Mesendoderm (in vitro differentiated cells): ENCODE results near the gene ACSS2.

Experiments used
- DNase-seq: peaks from one replicate; pipeline ENCODE4 v3.0.0; 2013
- H2AK5ac ChIP-seq: 2 replicates; pipeline ENCODE4 v1.6.1; 2013; ENCODE audit warnings: low read length, inconsistent platforms
- H2BK120ac ChIP-seq: 2 replicates; pipeline ENCODE4 v1.6.1; 2013; ENCODE audit warnings: low read depth, mild to moderate bottlenecking, low read length, moderate library complexity, mixed read lengths
- H2BK15ac ChIP-seq: replicated peaks from 2 replicates; pipeline ENCODE4 v1.6.1; 2013; ENCODE audit warnings: low read depth, mild to moderate bottlenecking, moderate library complexity
- H2BK5ac ChIP-seq: 2 replicates; pipeline ENCODE4 v1.6.1; 2013; ENCODE audit warnings: low read length, inconsistent platforms
- H3K18ac ChIP-seq: 2 replicates; pipeline ENCODE4 v1.6.1; 2013; ENCODE audit warnings: mild to moderate bottlenecking, low read length, mixed read lengths
- H3K23ac ChIP-seq: one replicate; pipeline ENCODE4 v1.6.1; 2013; ENCODE audit warnings: low read length
- H3K27ac ChIP-seq: 2 replicates; pipeline ENCODE4 v1.5.1; 2013; ENCODE audit warnings: low read depth, mild to moderate bottlenecking, inconsistent platforms, low read length, moderate library complexity
- H3K27me3 ChIP-seq: 2 replicates; pipeline ENCODE4 v1.6.1; 2013; ENCODE audit warnings: low read length, control low read depth, mild to moderate bottlenecking, inconsistent platforms; ENCODE audit not compliant: insufficient read depth, poor library complexity
- H3K36me3 ChIP-seq: 2 replicates; pipeline ENCODE4 v1.6.1; 2013; ENCODE audit warnings: low read length, inconsistent platforms; ENCODE audit not compliant: control insufficient read depth, insufficient read depth
- H3K4ac ChIP-seq: one replicate; pipeline ENCODE4 v1.6.1; 2013; ENCODE audit warnings: low read depth, mild to moderate bottlenecking, low read length, moderate library complexity
- H3K4me1 ChIP-seq: 2 replicates; pipeline ENCODE4 v1.6.1; 2013; ENCODE audit warnings: low read depth, low read length, inconsistent platforms; ENCODE audit not compliant: control insufficient read depth
- H3K4me2 ChIP-seq: 2 replicates; pipeline ENCODE4 v1.6.1; 2013; ENCODE audit warnings: low read length
- H3K4me3 ChIP-seq: 2 replicates; pipeline ENCODE4 v1.5.1; 2013; ENCODE audit warnings: mild to moderate bottlenecking, low read length
- H3K56ac ChIP-seq: one replicate; pipeline ENCODE4 v1.6.1; 2013; ENCODE audit warnings: low read length
- H3K79me1 ChIP-seq: 2 replicates; pipeline ENCODE4 v1.6.1; 2013; ENCODE audit warnings: low read length, inconsistent platforms
- H3K79me2 ChIP-seq: 2 replicates; pipeline ENCODE4 v1.6.1; 2013; ENCODE audit warnings: mild to moderate bottlenecking, low read length; ENCODE audit not compliant: control insufficient read depth, insufficient read depth
- H3K9ac ChIP-seq: 2 replicates; pipeline ENCODE4 v1.6.1; 2013; ENCODE audit warnings: low read length, inconsistent platforms
- H4K5ac ChIP-seq: one replicate; pipeline ENCODE4 v1.6.1; 2013; ENCODE audit warnings: low read length
- H4K8ac ChIP-seq: one replicate; pipeline ENCODE4 v1.6.1; 2013; ENCODE audit warnings: low read depth, mild to moderate bottlenecking, control low read depth, low read length, moderate library complexity
- WGBS: extraction: QIAGEN DNeasy Blood & Tissue Kit; methylation state at CpG from one replicate; pipeline ENCODE4 v1.1.7; 2013; ENCODE audit warnings: low lambda C conversion rate, missing lambda C conversion rate; ENCODE audit not compliant: insufficient coverage; ENCODE audit errors: extremely low coverage; 5-methylcytosine and 5-hydroxymethylcytosine counted together

The ACSS2 gene

DNA sequence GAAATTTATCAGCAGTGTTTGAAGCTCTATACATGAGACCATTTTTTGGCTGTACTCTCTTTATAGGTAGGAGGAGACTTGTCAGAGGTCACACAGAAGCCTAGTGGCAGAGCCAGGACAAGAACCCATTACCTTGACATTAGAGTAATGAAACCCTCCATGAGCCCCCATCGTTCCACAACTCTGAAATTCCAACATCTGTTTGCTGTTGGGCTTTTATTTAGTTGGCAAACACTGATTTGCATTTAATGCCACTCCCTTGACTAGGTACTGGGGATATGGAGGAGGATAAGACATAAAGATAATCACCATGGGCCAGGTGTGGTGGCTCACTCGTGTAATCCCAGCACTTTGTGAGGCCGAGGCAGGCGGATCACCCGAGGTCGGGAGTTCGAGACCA, 77.5 kb downstream of the ACSS2 start:
- H3K4me3 ChIP-seq: no peak overlapping the region
- no peak overlapping the region for H3K4me2 ChIP-seq
- no peaks in the 10 kb centered on the region for H3K27me3 ChIP-seq
- H2BK15ac ChIP-seq: no peak overlapping the region
- H3K23ac ChIP-seq: no peak overlapping the region
- H3K36me3 ChIP-seq: no peaks in the 10 kb centered on the region
- H3K4ac ChIP-seq: no peak overlapping the region
- no peaks in the 10 kb centered on the region for H3K79me2 ChIP-seq
- H2BK5ac ChIP-seq: no peak overlapping the region
- no CpG with 5 or more reads among the region's 7 CpGs for WGBS
- H2BK120ac ChIP-seq: no peak overlapping the region
- H4K8ac ChIP-seq: no peak overlapping the region
- H2AK5ac ChIP-seq: no peak overlapping the region
- H3K9ac ChIP-seq: no peak overlapping the region
- DNase-seq: no peak
- H4K5ac ChIP-seq: no peak overlapping the region
- H3K18ac ChIP-seq: no peak overlapping the region
- no peak overlapping the region for H3K56ac ChIP-seq
- peaks cover 2% of the 10 kb centered on the region for H3K4me1 ChIP-seq
- no peak overlapping the region for H3K27ac ChIP-seq
- no peaks in the 10 kb centered on the region for H3K79me1 ChIP-seq

DNA sequence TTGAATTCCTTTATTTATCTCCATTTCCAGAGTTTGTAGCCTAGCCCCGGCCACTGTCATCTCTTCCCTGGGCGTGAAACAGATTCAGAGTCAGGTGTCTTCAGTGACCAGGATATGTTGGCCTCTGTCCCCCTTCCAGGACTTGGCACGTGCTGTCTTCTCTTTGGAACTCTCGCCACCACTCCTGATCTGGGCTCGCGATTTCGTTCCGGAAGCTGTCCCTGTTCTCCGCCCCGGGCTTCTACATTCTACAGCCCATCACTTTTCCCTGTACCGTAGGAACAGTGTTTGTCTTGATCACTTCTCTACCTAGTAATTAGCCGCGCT, 78.5 kb downstream of the ACSS2 start:
- H2BK15ac ChIP-seq: no peak overlapping the region
- H3K27me3 ChIP-seq: no peaks in the 10 kb centered on the region
- no CpG with 5 or more reads among the region's 13 CpGs for WGBS
- H3K4me3 ChIP-seq: peak overlapping the region; percentile 39
- peak overlapping the region; percentile 69 for H3K4me2 ChIP-seq
- no peak overlapping the region for H3K18ac ChIP-seq
- H3K36me3 ChIP-seq: no peaks in the 10 kb centered on the region
- no peak overlapping the region for H3K23ac ChIP-seq
- H2AK5ac ChIP-seq: no peak overlapping the region
- H4K5ac ChIP-seq: no peak overlapping the region
- H3K79me2 ChIP-seq: no peaks in the 10 kb centered on the region
- no peak overlapping the region for H2BK120ac ChIP-seq
- peak overlapping the region; percentile 41 for H3K4ac ChIP-seq
- DNase-seq: peak; percentile 58
- H2BK5ac ChIP-seq: no peak overlapping the region
- no peaks in the 10 kb centered on the region for H3K79me1 ChIP-seq
- H3K9ac ChIP-seq: peak overlapping the region; percentile 92
- H3K4me1 ChIP-seq: peaks cover 2% of the 10 kb centered on the region
- H3K56ac ChIP-seq: peak overlapping the region; percentile 84
- H4K8ac ChIP-seq: no peak overlapping the region
- no peak overlapping the region for H3K27ac ChIP-seq

DNA sequence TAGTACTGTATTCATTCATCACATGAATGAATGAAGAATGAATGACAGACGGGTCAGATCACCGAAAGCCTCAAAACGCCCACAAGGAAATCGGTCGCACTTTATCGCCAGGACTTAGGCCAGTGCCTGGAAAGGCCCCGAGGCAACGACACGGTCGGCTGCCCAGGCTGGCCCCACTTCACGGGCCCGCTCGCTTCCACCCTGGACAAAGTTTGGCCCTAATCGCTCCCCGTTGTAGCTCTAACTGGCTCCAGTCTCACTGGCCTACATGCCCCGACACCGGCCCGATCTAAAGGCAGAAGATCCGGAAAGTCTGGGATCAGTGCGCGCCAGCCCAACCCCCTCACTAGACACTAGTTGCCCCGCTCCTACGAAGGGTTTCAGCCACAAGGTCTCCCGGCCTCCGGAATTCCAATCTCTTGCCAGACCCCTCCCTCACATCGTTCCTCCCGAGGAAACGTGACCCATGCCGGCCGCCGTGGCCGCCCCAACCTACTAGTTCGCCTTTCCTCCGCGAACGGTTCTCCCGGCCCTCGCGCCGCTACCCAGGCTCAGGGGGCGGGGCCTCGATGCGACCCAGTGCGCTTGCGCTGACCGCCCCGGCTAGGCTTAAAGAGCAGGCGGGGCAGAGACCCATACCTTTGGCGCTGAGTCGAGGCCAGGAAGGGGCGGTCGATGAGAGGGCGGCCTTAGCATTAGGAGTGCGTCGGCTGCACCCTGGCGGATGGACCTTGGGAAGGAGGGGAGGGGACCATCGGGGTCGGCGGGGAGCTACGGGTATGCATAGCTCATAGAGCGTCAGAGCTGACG, 79.0 kb downstream of the ACSS2 start, which contains the start of the genes GSS and MYH7B:
TSS of gene GSS (minus strand) at position 576 of the 810 bp plus-strand sequence. CDS start 3,954 bp downstream, outside the sequence.
TSS of gene MYH7B (plus strand) at position 638 of the 810 bp plus-strand sequence. CDS start 22,138 bp downstream, outside the sequence.
- Histone ChIP-seq H3K4me3 (peak within 1 kb of the TSS; percentile 39), H3K79me2 (no peaks in the 10 kb centered on the region), H2BK15ac (no peak within 1 kb of the TSS), H3K27ac (peak within 1 kb of the TSS; percentile 67), H3K18ac (peak within 1 kb of the TSS; percentile 53), H3K23ac (no peak within 1 kb of the TSS), H3K4me2 (peak within 1 kb of the TSS; percentile 69), H2AK5ac (no peak within 1 kb of the TSS), H3K36me3 (no peaks in the 10 kb centered on the region), H4K8ac (no peak within 1 kb of the TSS), H3K9ac (peak within 1 kb of the TSS; percentile 92), H3K56ac (peak within 1 kb of the TSS; percentile 89), H3K4ac (peak within 1 kb of the TSS; percentile 41), H2BK5ac (peak within 1 kb of the TSS; percentile 46), H2BK120ac (no peak within 1 kb of the TSS), H4K5ac (no peak within 1 kb of the TSS), H3K4me1 (peaks cover 2% of the 10 kb centered on the region), H3K27me3 (no peaks in the 10 kb centered on the region), H3K79me1 (no peaks in the 10 kb centered on the region)
- peak; percentile 99 for DNase-seq
- no CpG with 5 or more reads among the region's 62 CpGs for WGBS

DNA sequence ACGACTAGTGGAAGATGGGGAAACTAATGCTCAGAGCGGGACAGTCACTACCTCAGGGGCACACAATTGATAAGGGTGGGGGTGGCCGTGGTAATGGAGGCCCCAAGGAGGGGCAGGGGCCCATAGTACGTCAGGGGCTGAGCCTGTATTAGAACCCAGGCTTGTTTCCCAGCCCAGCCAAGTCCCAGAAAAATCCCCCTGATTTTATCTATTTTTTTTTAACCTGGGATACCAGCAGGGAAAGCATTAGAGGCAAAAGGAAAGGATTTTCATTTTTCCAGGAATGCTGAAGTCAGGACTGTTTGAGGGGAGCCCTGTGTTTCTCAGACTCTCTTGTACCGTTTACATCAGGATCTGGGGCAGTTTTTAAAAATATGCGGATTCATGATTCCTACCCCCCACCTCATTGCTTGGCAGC, 79.6 kb downstream of the ACSS2 start:
- Histone ChIP-seq H3K4me3 (no peak overlapping the region), H3K27me3 (no peaks in the 10 kb centered on the region), H3K27ac (no peak overlapping the region), H3K4ac (no peak overlapping the region), H3K79me1 (no peaks in the 10 kb centered on the region), H4K5ac (no peak overlapping the region), H3K56ac (peak overlapping the region; percentile 89), H3K4me1 (peaks cover 2% of the 10 kb centered on the region), H3K79me2 (no peaks in the 10 kb centered on the region), H3K18ac (peak overlapping the region; percentile 1), H3K23ac (no peak overlapping the region), H2AK5ac (no peak overlapping the region), H2BK120ac (no peak overlapping the region), H3K36me3 (no peaks in the 10 kb centered on the region), H3K4me2 (peak overlapping the region; percentile 69), H2BK5ac (no peak overlapping the region), H4K8ac (no peak overlapping the region), H3K9ac (peak overlapping the region; percentile 56), H2BK15ac (no peak overlapping the region)
- DNase-seq: no peak
- no CpG with 5 or more reads among the region's 6 CpGs for WGBS

DNA sequence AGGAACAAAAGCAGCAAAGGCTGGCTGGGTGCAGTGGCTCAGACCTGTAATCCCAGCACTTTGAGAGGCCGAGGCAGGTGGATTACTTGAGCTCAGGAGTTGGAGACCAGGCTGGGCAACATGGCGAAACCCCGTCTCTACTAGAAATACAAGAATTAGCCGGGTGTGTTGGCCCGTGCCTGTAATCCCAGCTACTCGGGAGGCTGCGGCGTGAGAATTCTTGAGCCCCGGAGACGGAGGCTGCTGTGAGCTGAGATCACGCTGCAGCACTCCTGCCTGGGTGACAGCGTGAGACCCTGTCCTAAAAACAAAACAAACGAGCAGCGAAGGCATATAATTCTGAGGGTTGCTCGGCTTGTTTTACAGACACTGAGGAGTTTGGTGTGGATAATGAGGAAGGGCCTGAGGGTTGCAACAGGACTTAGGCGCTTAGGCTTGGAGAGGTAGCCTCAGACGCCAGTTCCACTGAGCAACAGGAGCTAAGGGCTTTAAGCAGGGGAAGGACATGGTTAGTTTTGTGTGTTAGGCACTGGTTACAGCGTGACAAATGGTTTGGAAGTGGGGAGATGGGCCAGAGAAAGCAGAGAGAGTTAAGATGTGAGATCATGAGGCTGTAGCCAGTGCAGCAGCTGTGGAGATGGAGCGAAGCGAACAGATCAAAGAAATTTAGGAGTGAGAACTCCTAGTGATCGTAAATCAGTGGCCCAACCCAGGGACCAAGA, 80.5 kb downstream of the ACSS2 start:
- Histone ChIP-seq H3K18ac (no peak overlapping the region), H3K27ac (no peak overlapping the region), H3K4me1 (peaks cover 2% of the 10 kb centered on the region), H3K4ac (no peak overlapping the region), H3K36me3 (no peaks in the 10 kb centered on the region), H4K5ac (no peak overlapping the region), H3K27me3 (no peaks in the 10 kb centered on the region), H3K9ac (no peak overlapping the region), H2BK5ac (no peak overlapping the region), H2BK15ac (no peak overlapping the region), H2AK5ac (no peak overlapping the region), H3K4me3 (no peak overlapping the region), H2BK120ac (no peak overlapping the region), H3K4me2 (no peak overlapping the region), H3K23ac (no peak overlapping the region), H3K79me2 (no peaks in the 10 kb centered on the region), H3K56ac (peak overlapping the region; percentile 89), H3K79me1 (no peaks in the 10 kb centered on the region), H4K8ac (no peak overlapping the region)
- DNase-seq: no peak
- WGBS: no CpG with 5 or more reads among the region's 21 CpGs
